Right renal pelvis (tissue), 4 donors: Measurements from ENCODE around the gene PRRC1. TPM values are rescaled to one million over a fixed set of nuclear protein-coding genes. Genes with fewer than 3 reads are reported as not detected.

Experiments
- DNase-seq, 4 donors: peaks; one replicate each; pipeline ENCODE4 v3.0.0-alpha.2; 2013; ENCODE audit warnings: low read depth in 4 of 4, low spot score in 3 of 4, missing footprints in 1 of 4
- polyA plus RNA-seq, 4 donors: library from polyadenylated mRNA; unstranded; fragments of 120-200 nt; gene quantifications; one replicate each; pipeline ENCODE4 v1.2.1, GENCODE V29; 2013; ENCODE audit not compliant: insufficient read length in 4 of 4

Gene PRRC1
- polyA plus RNA-seq, 4 donors = 76.7 to 93.6 (median 91.6) TPM

- no peak for DNase-seq
Measured at GRCh38 chr5:127602481-127602880, 85.0 kb downstream of the PRRC1 start.

- no peak for DNase-seq
Measured at GRCh38 chr5:127602896-127603844, 85.7 kb downstream of the PRRC1 start.

Other genes starting within 250 kb of the PRRC1 start
- gene MEGF10, start 226.8 kb upstream of the PRRC1 start, polyA plus RNA-seq = 1 to 10 TPM in 2 of 4 donors, under 1 TPM in 2; 0.64 to 1.2 (median 0.89) TPM
- not detected for gene CTXN3, start 131.4 kb downstream of the PRRC1 start, polyA plus RNA-seq
- 1 to 10 TPM in 2 of 4 donors, under 1 TPM in 2; 0.79 to 1.2 (median 1.0) TPM for gene CCDC192, start 185.8 kb downstream of the PRRC1 start, polyA plus RNA-seq